ENCODE data around the gene RCN2.

GRCh38 chr15:76916369-76916768, 15.2 kb upstream of the RCN2 start:
- TF ChIP-seq, protein P1, sequence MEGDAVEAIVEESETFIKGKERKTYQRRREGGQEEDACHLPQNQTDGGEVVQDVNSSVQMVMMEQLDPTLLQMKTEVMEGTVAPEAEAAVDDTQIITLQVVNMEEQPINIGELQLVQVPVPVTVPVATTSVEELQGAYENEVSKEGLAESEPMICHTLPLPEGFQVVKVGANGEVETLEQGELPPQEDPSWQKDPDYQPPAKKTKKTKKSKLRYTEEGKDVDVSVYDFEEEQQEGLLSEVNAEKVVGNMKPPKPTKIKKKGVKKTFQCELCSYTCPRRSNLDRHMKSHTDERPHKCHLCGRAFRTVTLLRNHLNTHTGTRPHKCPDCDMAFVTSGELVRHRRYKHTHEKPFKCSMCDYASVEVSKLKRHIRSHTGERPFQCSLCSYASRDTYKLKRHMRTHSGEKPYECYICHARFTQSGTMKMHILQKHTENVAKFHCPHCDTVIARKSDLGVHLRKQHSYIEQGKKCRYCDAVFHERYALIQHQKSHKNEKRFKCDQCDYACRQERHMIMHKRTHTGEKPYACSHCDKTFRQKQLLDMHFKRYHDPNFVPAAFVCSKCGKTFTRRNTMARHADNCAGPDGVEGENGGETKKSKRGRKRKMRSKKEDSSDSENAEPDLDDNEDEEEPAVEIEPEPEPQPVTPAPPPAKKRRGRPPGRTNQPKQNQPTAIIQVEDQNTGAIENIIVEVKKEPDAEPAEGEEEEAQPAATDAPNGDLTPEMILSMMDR (IDR thresholded peaks at IDR 0.05; ENCODE audit: insufficient read depth, low read length) = no peak
- no peak for TF ChIP-seq SPI1 (IDR thresholded peaks at IDR 0.05; ENCODE audit: borderline replicate concordance, low read depth)
- TF ChIP-seq POLR2AphosphoS5 (IDR thresholded peaks at IDR 0.05; ENCODE audit: low read depth) = no peak
- TF ChIP-seq GABPA (IDR thresholded peaks at IDR 0.05; ENCODE audit: low read depth) = no peak
- TF ChIP-seq REST (IDR thresholded peaks at IDR 0.05; ENCODE audit: insufficient replicate concordance, low read depth) = no peak

All from HL-60 (cell line).